Measurements from ENCODE around the gene LHB. TPM values are rescaled to one million over a fixed set of nuclear protein-coding genes. Genes with fewer than 3 reads are reported as not detected.

LHB gene
- total and polyA plus RNA-seq, 2 donors (not counting 3 experiments of a cell fraction or from before 2014, with no cell fraction given), result 1.3 TPM; not detected in 1

- ChIA-PET CTCF (interaction anchor here (1.4 kb wide), 1 partner anchor 21 kb away, joined by 4 read pairs; no protein-coding TSS in a partner anchor), POLR2A (no interaction called here)
- Histone ChIP-seq H3K36me3 (ENCODE audit: control insufficient read depth in 2 of 2, extremely low read depth in 1 of 2, insufficient read depth in 2 of 2, low read length in 2 of 2) (peaks cover 0 to 2% of the 10 kb centered on the region in 2 experiments), H2AFZ (ENCODE audit: low read depth, low read length) (no peak overlapping the region), H3K27ac (ENCODE audit: insufficient read depth, low read depth, low read length) (no peak overlapping the region), H3K4me2 (ENCODE audit: insufficient read depth, low read length) (no peak overlapping the region), H3K9ac (replicated peaks; ENCODE audit: extremely low read depth, insufficient read depth, low read length) (no peak overlapping the region), H3K27me3 (ENCODE audit: control insufficient read depth in 2 of 2, insufficient read depth in 2 of 2, low read length in 2 of 2) (peaks cover 0 to 5% of the 10 kb centered on the region in 2 experiments), H3K9me3 (replicated peaks; ENCODE audit: control insufficient read depth, insufficient read depth, low read length) (no peaks in the 10 kb centered on the region), H3K4me3 (replicated peaks in 1 of 3; ENCODE audit: insufficient read depth in 1 of 3, low read depth in 1 of 3, low read length in 3 of 3) (no peak overlapping the region), H3K4me1 (ENCODE audit: control insufficient read depth, extremely low read depth, insufficient read depth, low read length) (peaks cover 10% of the 10 kb centered on the region), H3K9me1 (replicated peaks; ENCODE audit: control insufficient read depth, extremely low read depth, insufficient read depth, low read length) (no peaks in the 10 kb centered on the region), H3K79me2 (ENCODE audit: control insufficient read depth, insufficient read depth, low read length) (no peaks in the 10 kb centered on the region), H4K20me1 (replicated peaks; ENCODE audit: control insufficient read depth, extremely low read depth, insufficient read depth, low read length) (no peaks in the 10 kb centered on the region)
- DNase-seq (ENCODE audit: low read depth, low spot score) (no peak), FAIRE-seq (no peak)
- dilution Hi-C loops (cut with MboI; ENCODE audit: extremely low pct_ligation_motif_present, low sequenced_read_pairs) (no loop called here), intact Hi-C loops (cut with micrococcal nuclease) (no loop called here)
- BruUV-seq (replicated peaks), result no TSS peak
- no peak for TF ChIP-seq EZH2 (IDR thresholded peaks at IDR 0.05; ENCODE audit: borderline replicate concordance, low read depth, low read length, severe bottlenecking)
- TF ChIP-seq MYC (IDR thresholded peaks at IDR 0.05; ENCODE audit: low read depth, low read length), result no peak
- no peak for TF ChIP-seq MAX (IDR thresholded peaks at IDR 0.05; ENCODE audit: insufficient read depth, insufficient read length)
- TF ChIP-seq JUN (IDR thresholded peaks at IDR 0.05; ENCODE audit: borderline replicate concordance, insufficient read depth, insufficient read length, low read depth), result no peak
- no peak for TF ChIP-seq POLR2AphosphoS5 (IDR thresholded peaks at IDR 0.05; ENCODE audit: insufficient read depth, low read depth, low read length)
- TF ChIP-seq CTCF (IDR thresholded peaks at IDR 0.05; ENCODE audit: extremely low read depth in 1 of 2, insufficient read depth in 1 of 2, low read depth in 1 of 2, low read length in 2 of 2), result no peak
- TF ChIP-seq GATA2 (IDR thresholded peaks at IDR 0.05; ENCODE audit: insufficient read depth, insufficient read length, low read depth, low read length), result no peak
- TF ChIP-seq POLR2A (IDR thresholded peaks at IDR 0.05; ENCODE audit: low read depth, low read length), result no peak
- no peak for TF ChIP-seq FOS (IDR thresholded peaks at IDR 0.05; ENCODE audit: borderline replicate concordance, insufficient read depth, low read length)
Measured at GRCh38 chr19:49020931-49021895, 4.3 kb upstream of the LHB start.
